ACC112 (cell line): ENCODE results near the gene TBX2.
"Not testable (repeated sequence)": the region's sequence is repeated elsewhere in the genome, so short reads cannot be mapped to it uniquely, and the experiment has no call there.

ENCODE experiments used
- H2AFZ ChIP-seq: fragments of 200-600 bp; sonication (generic); one replicate; pipeline ENCODE4 v1.6.0; 2017; ENCODE audit warnings: antibody characterized with exemption, low read length; ENCODE audit not compliant: unreplicated experiment
- H3K27ac ChIP-seq: fragments of 200-600 bp; sonication (generic); 2 replicates; pipeline ENCODE4 v1.5.1; 2014; ENCODE audit warnings: low read depth, mild to moderate bottlenecking, antibody characterized with exemption, low read length, moderate library complexity
- H3K27me3 ChIP-seq: fragments of 200-600 bp; sonication (generic); 2 replicates; pipeline ENCODE4 v1.6.1; 2014; ENCODE audit warnings: mild to moderate bottlenecking, antibody characterized with exemption, low read length, moderate library complexity, mixed read lengths; ENCODE audit not compliant: insufficient read depth
- H3K36me3 ChIP-seq: fragments of 200-600 bp; sonication (generic); 2 replicates; pipeline ENCODE4 v1.6.1; 2016; ENCODE audit warnings: mild to moderate bottlenecking, antibody characterized with exemption, low read length, moderate library complexity, mixed read lengths; ENCODE audit not compliant: insufficient read depth
- H3K4me1 ChIP-seq: fragments of 200-600 bp; sonication (generic); one replicate; pipeline ENCODE4 v1.6.1; 2016; ENCODE audit warnings: low read length, mixed read lengths; ENCODE audit not compliant: insufficient read depth, unreplicated experiment, control insufficient read depth
- H3K4me3 ChIP-seq: fragments of 200-600 bp; sonication (generic); 2 replicates; pipeline ENCODE4 v1.5.1; 2014; ENCODE audit warnings: mild to moderate bottlenecking, low read depth, low read length
- H3K79me2 ChIP-seq: fragments of 200-600 bp; sonication (generic); one replicate; pipeline ENCODE4 v1.6.0; 2016; ENCODE audit warnings: low read length; ENCODE audit not compliant: control insufficient read depth, unreplicated experiment, insufficient read depth

The TBX2 gene

GRCh38 chr17:61426482-61427304 lies 27.1 kb downstream of the TBX2 start:
- Histone ChIP-seq H3K4me1 (peaks cover 18% of the 10 kb centered on the region), H3K27me3 (peaks cover 10% of the 10 kb centered on the region), H2AFZ (no peak overlapping the region), H3K4me3 (no peak overlapping the region), H3K79me2 (no peaks in the 10 kb centered on the region), H3K36me3 (no peaks in the 10 kb centered on the region; the same call in 1 of the 2 replicates), H3K27ac (no peak overlapping the region)

GRCh38 chr17:61427567-61427966 lies 27.9 kb downstream of the TBX2 start:
- Histone ChIP-seq H2AFZ (no peak overlapping the region), H3K27me3 (peaks cover 4% of the 10 kb centered on the region; the same call in 1 of the 2 replicates), H3K4me3 (no peak overlapping the region; the same call in 1 of the 2 replicates), H3K27ac (no peak overlapping the region), H3K4me1 (peaks cover 21% of the 10 kb centered on the region), H3K36me3 (no peaks in the 10 kb centered on the region; the same call in 1 of the 2 replicates), H3K79me2 (no peaks in the 10 kb centered on the region)

GRCh38 chr17:61429274-61429673 lies 29.6 kb downstream of the TBX2 start:
- Histone ChIP-seq H2AFZ (no peak overlapping the region), H3K4me3 (no peak overlapping the region), H3K27me3 (no peaks in the 10 kb centered on the region), H3K27ac (no peak overlapping the region), H3K79me2 (no peaks in the 10 kb centered on the region), H3K4me1 (peaks cover 21% of the 10 kb centered on the region), H3K36me3 (no peaks in the 10 kb centered on the region; the same call in 1 of the 2 replicates)

- not testable (repeated sequence) for H3K79me2 ChIP-seq, H3K27ac ChIP-seq, H3K4me3 ChIP-seq, H2AFZ ChIP-seq, H3K36me3 ChIP-seq, H3K27me3 ChIP-seq
- peaks cover 21% of the 10 kb centered on the region for H3K4me1 ChIP-seq
These were observed 30.2 kb downstream of the TBX2 start for GRCh38 chr17:61429831-61430230.

- Histone ChIP-seq H3K4me3 (no peak overlapping the region), H3K27me3 (peaks cover 3% of the 10 kb centered on the region; the same call in 1 of the 2 replicates), H3K27ac (no peak overlapping the region), H3K36me3 (no peaks in the 10 kb centered on the region; the same call in 1 of the 2 replicates), H3K4me1 (peaks cover 17% of the 10 kb centered on the region), H2AFZ (no peak overlapping the region), H3K79me2 (no peaks in the 10 kb centered on the region)
These were observed 32.1 kb downstream of the TBX2 start for GRCh38 chr17:61431594-61432311.

GRCh38 chr17:61436273-61436672 lies 36.6 kb downstream of the TBX2 start:
- Histone ChIP-seq H2AFZ (no peak overlapping the region), H3K27ac (no peak overlapping the region), H3K79me2 (no peaks in the 10 kb centered on the region), H3K27me3 (peaks cover 25% of the 10 kb centered on the region), H3K36me3 (no peaks in the 10 kb centered on the region), H3K4me3 (no peak overlapping the region), H3K4me1 (peaks cover 7% of the 10 kb centered on the region)

GRCh38 chr17:61436995-61437704 lies 37.5 kb downstream of the TBX2 start:
- no peaks in the 10 kb centered on the region for H3K4me1 ChIP-seq
- H3K27me3 ChIP-seq, result peaks cover 25% of the 10 kb centered on the region
- no peak overlapping the region for H3K4me3 ChIP-seq
- no peak overlapping the region for H2AFZ ChIP-seq
- no peaks in the 10 kb centered on the region for H3K36me3 ChIP-seq
- H3K79me2 ChIP-seq, result no peaks in the 10 kb centered on the region
- no peak overlapping the region for H3K27ac ChIP-seq

- no peaks in the 10 kb centered on the region for H3K4me1 ChIP-seq
- no peak overlapping the region for H2AFZ ChIP-seq
- no peak overlapping the region for H3K27ac ChIP-seq
- no peaks in the 10 kb centered on the region for H3K36me3 ChIP-seq
- no peaks in the 10 kb centered on the region for H3K79me2 ChIP-seq
- H3K4me3 ChIP-seq, result no peak overlapping the region
- H3K27me3 ChIP-seq, result peaks cover 26% of the 10 kb centered on the region
These were observed 41.1 kb downstream of the TBX2 start for GRCh38 chr17:61440697-61441096.

GRCh38 chr17:61441507-61441906 lies 41.9 kb downstream of the TBX2 start:
- peaks cover 26% of the 10 kb centered on the region for H3K27me3 ChIP-seq
- not testable (repeated sequence) for H3K4me1 ChIP-seq, H3K79me2 ChIP-seq

GRCh38 chr17:61442136-61442775 lies 42.6 kb downstream of the TBX2 start:
- Histone ChIP-seq H3K79me2 (no peaks in the 10 kb centered on the region), H3K4me1 (no peaks in the 10 kb centered on the region), H3K4me3 (no peak overlapping the region), H3K27ac (no peak overlapping the region), H2AFZ (no peak overlapping the region), H3K36me3 (no peaks in the 10 kb centered on the region), H3K27me3 (peaks cover 21% of the 10 kb centered on the region)

More at GRCh38 chr17:61441507-61441906, 41.9 kb downstream of the TBX2 start:
- not testable (repeated sequence) for H3K4me3 ChIP-seq, H2AFZ ChIP-seq, H3K27ac ChIP-seq, H3K36me3 ChIP-seq
